GM19467 (cell line): ENCODE measurements around the gene TOM1L2.

Source experiments
- ATAC-seq: cut with Tn5 transposase; IDR thresholded peaks from one replicate; pipeline ENCODE4 v1.9.1; 2021; ENCODE audit warnings: mild to moderate bottlenecking, moderate library complexity; ENCODE audit not compliant: unreplicated experiment

Gene TOM1L2

GRCh38 chr17:17823433-17824118 lies 148.6 kb downstream of the TOM1L2 start:
- peak; percentile 73 for ATAC-seq

- no peak for ATAC-seq
Observed at GRCh38 chr17:17822616-17823015, 149.6 kb downstream of the TOM1L2 start.

- ATAC-seq = no peak
Observed at GRCh38 chr17:17822189-17822588, 150.0 kb downstream of the TOM1L2 start.

GRCh38 chr17:17820463-17821158 lies 151.6 kb downstream of the TOM1L2 start:
- ATAC-seq = no peak

- no peak for ATAC-seq
Observed at GRCh38 chr17:17820046-17820445, 152.2 kb downstream of the TOM1L2 start.

- no peak for ATAC-seq
Observed at GRCh38 chr17:17819561-17819995, 152.6 kb downstream of the TOM1L2 start.

- ATAC-seq = no peak
Observed at GRCh38 chr17:17819111-17819510, 153.1 kb downstream of the TOM1L2 start.

- no peak for ATAC-seq
Observed at GRCh38 chr17:17818088-17818526, 154.1 kb downstream of the TOM1L2 start.

GRCh38 chr17:17817552-17817947 lies 154.7 kb downstream of the TOM1L2 start:
- ATAC-seq = no peak

- no peak for ATAC-seq
Observed at GRCh38 chr17:17816831-17817551, 155.2 kb downstream of the TOM1L2 start.

- no peak for ATAC-seq
Observed at GRCh38 chr17:17816240-17816814, 155.9 kb downstream of the TOM1L2 start.

GRCh38 chr17:17815436-17816200 lies 156.6 kb downstream of the TOM1L2 start:
- no peak for ATAC-seq

GRCh38 chr17:17815062-17815406 lies 157.2 kb downstream of the TOM1L2 start:
- no peak for ATAC-seq

- ATAC-seq = no peak
Observed at GRCh38 chr17:17814162-17815061, 157.8 kb downstream of the TOM1L2 start.

GRCh38 chr17:17813725-17814095 lies 158.5 kb downstream of the TOM1L2 start:
- ATAC-seq = no peak

- no peak for ATAC-seq
Observed at GRCh38 chr17:17813055-17813724, 159.0 kb downstream of the TOM1L2 start.

GRCh38 chr17:17812211-17813054 lies 159.8 kb downstream of the TOM1L2 start:
- ATAC-seq = no peak
